ENCODE data around the gene CFAP69. TPM values are rescaled to one million over a fixed set of nuclear protein-coding genes. Genes with fewer than 3 reads are reported as not detected.

The CFAP69 gene, protein sequence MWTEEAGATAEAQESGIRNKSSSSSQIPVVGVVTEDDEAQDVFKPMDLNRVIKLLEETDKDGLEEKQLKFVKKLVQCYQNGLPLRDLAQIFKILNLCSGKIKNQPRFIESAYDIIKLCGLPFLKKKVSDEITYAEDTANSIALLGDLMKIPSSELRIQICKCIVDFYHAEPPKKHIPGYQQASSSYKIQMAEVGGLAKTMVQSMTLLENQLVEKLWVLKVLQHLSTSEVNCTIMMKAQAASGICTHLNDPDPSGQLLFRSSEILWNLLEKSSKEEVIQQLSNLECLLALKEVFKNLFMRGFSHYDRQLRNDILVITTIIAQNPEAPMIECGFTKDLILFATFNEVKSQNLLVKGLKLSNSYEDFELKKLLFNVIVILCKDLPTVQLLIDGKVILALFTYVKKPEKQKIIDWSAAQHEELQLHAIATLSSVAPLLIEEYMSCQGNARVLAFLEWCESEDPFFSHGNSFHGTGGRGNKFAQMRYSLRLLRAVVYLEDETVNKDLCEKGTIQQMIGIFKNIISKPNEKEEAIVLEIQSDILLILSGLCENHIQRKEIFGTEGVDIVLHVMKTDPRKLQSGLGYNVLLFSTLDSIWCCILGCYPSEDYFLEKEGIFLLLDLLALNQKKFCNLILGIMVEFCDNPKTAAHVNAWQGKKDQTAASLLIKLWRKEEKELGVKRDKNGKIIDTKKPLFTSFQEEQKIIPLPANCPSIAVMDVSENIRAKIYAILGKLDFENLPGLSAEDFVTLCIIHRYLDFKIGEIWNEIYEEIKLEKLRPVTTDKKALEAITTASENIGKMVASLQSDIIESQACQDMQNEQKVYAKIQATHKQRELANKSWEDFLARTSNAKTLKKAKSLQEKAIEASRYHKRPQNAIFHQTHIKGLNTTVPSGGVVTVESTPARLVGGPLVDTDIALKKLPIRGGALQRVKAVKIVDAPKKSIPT
- 7.7 and 10.4 TPM in 2 replicates for total RNA-seq

DNA sequence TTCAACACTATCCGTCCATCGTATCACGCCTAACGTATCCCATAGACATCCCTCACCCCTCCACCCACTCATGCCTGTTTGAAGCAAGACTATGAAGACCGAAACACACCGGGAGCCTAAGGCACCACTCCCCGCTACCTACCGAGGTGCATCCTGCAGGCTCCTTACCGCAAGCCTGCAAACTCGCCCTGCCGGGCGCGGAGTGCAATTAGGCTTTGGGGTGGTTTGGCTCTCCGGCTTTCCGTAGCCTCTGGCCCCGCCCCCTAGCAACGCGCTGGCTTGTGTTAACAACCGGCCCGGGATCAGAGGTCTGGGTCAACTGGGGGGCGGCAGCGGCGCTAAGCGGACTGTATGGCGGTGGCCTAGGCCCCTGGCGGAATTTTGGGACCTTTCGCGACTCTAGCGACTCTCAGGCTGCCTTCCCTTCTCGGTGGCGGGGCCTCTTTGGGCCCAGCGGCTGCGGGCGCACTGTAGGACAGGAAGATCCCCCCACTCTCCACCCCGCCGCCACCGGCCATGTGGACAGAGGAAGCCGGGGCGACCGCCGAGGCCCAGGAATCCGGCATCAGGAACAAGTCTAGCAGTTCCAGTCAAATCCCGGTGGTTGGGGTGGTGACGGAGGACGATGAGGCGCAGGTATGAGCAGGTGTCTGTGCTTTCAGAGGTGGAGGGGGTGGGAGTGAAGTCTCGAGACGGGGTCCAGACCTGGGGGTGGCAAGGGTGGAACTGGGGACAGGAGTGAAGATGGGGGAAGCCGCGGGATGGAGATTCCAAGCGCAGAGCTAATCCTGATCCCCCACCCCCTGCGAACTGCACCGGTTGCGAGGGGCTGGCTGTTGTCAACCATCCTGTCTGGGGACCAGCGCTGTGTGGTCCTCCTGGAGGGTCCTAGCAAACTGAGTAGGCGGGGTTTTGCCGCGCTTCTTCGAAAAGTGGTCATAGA, at the start of gene CFAP69:
TSS of gene CFAP69 (plus strand) at position 266 of the 943 bp plus-strand sequence. CDS start at position 517, 251 bp downstream.

DNA sequence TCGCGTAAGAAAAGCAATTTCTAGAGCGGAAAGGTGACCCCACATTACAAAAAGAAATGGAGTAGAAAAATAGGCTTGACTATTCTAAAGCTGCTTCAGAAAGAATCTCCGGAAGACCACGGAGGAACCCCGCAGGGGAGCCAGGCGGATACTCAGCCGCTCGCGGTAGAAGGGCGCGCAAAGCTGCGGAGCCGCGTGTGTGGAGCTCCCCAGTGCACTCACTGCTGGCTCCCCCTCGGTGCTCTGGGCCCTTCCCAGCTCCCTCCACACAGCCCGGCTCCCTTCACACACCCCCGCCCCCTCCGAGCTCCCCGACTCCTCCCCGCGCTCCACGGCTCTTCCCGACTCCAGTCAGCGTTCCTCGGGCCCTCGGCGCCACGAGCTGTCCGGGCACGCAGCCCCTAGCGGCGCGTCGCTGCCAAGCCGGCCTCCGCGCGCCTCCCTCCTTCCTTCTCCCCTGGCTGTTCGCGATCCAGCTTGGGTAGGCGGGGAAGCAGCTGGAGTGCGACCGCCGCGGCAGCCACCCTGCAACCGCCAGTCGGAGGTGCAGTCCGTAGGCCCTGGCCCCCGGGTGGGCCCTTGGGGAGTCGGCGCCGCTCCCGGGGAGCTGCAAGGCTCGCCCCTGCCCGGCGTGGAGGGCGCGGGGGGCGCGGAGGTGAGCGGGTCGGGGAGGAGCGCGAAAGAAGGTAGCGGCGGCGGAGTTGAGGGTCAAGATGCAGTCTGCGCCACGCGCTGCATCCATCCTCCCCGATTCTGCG, 33.4 kb upstream of the CFAP69 start, which contains the start of gene STEAP2:
TSS of gene STEAP2 (plus strand) at position 350 of the 758 bp plus-strand sequence. CDS start 13,343 bp downstream, outside the sequence.

DNA sequence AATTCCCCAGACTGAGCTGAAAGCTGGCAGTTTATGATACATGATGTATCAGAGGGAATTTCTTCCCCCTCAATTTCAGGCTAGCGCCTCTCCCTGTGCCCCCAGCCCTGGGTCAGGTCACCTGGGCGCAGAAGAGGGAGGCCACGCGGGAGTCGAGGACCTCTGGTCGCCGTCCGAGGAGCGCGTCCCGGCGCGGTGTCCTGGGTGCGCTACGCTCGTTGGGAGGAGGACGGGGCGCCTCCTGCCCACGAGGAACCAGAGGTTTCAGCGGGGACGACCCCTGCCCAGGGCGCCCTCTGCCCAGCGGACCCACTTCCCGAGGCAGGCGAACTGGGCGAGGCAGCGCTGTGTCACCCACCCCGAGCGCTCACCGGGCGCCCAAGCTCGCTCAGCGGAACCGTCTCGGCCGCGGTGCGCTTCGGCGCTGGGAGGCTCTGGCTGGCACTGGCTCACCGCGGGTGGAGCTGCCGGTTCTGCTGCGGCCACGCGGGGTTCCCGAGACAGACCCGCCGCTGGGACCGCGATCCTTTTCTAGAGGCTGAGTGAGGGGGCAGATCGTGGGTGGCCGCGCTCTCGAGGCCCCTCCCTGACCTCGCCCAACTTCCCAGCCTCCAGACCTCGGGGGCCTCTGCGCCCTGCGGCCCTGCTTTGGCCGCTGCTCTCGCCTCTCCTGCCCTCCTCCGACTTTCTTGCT, 76.0 kb downstream of the CFAP69 start, which contains the start of gene FAM237B:
TSS of gene FAM237B (minus strand) at position 504 of the 694 bp plus-strand sequence. CDS start 1,556 bp downstream, outside the sequence.

DNA sequence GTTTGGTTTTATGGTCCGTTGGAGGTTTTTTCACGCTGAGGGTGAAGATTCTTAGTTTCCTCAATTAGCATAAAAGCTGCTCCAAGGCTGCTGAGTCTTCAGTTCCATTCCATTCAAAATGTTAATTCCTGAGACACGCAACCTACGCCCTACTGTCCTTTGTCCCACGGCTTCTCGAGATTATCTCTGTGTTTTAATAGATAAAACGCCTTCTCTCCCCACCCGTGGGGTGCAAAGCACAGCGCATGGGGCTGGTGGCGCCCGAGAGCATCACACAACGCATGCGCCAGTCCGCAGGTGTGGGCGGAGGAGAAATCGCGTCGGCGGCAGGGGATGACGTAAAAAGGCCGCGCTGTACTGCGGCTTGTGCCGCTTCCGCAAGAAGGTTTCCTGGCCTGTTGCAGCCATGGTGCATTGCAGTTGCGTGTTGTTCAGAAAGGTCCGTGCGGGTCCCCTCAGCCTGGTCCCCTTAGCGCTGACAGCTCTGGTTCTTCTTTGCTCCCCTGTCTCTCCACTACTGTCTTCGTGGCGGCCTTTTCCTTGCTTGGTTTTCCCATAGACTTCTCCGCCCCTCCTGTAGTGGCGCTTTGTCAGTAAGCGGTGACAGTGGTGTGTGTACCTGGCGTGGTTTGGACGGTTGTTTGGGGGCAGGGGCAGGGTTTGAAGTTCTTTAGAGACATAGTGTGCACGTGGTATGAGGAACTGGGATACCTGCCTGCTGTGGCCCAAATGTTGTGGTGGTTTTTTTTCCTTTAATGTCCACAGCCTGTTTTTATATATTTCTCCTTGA, 101.6 kb downstream of the CFAP69 start, which contains the start of gene GTPBP10:
TSS of gene GTPBP10 (plus strand) at position 381 of the 790 bp plus-strand sequence. CDS start at position 407, 26 bp downstream.

Other genes starting within 250 kb of the CFAP69 start
- 30.2 and 52.5 TPM in 2 replicates for gene STEAP1, start 90.7 kb upstream of the CFAP69 start, total RNA-seq
- gene STEAP2, start 33.4 kb upstream of the CFAP69 start, total RNA-seq: 36.7 and 50.3 TPM in 2 replicates
- under 0.01 TPM in 1 of 2 replicates, not detected in the other for gene FAM237B, start 76.1 kb downstream of the CFAP69 start, total RNA-seq
- gene GTPBP10, start 101.5 kb downstream of the CFAP69 start, total RNA-seq: 12.5 and 12.7 TPM in 2 replicates
- 29.6 and 39.3 TPM in 2 replicates for gene CLDN12, start 158.3 kb downstream of the CFAP69 start, total RNA-seq
- gene PTTG1IP2, start 224.5 kb downstream of the CFAP69 start, total RNA-seq: not detected in 2 replicates